HG02798 (cell line): Measurements from ENCODE around the gene RCBTB1.
"Not testable (repeated sequence)": the region's sequence is repeated elsewhere in the genome, so short reads cannot be mapped to it uniquely, and the experiment has no call there.

ENCODE experiments used
- ATAC-seq: cut with Tn5 transposase; IDR thresholded peaks from one replicate; pipeline ENCODE4 v1.9.1; 2021; ENCODE audit warnings: mild to moderate bottlenecking; ENCODE audit not compliant: unreplicated experiment, poor library complexity

Gene RCBTB1

DNA sequence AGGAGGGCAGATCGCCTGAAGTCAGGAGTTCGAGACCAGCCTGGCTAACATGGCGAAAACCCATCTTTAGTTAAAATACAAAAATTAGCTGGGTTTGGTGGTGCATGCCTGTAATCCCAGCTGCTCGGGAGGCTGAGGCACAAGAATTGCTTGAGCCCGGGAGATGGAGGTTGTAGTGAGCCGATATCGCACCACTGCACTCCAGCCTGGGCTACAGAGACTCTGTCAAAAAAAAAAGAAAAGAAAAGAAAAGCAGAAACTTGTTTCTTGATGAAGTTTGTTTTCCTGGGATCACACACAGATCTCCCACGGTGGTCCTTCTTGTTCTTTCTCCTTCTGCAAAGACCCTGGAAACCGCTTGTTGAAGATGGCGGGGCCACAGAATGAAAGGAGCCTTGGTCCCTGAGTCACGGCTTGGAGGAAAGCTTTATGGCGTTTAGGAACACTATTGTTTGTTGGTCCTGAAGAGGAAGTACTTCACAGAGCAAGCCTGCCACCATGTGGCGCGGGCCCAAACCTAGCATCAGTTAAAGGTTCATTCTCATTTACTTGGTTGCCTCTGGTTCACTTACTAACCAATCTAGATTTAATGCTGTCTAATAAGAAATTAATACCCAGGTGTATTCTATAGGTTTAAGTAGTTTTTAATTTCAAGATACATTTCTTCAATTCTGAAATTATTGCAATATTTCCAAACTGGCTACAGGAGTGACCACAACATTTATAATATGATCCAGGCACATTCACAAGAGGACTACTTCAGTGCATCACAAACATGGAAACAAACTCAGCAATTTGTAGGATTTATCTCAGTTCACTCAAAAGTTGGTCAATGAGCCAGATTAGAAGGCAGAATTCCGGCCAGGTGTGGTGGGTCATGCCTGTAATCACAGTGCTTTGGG lies 21.6 kb upstream of the RCBTB1 start:
- peak; percentile 95 for ATAC-seq

- ATAC-seq: no peak
Measured at GRCh38 chr13:49604570-49604969, 19.2 kb upstream of the RCBTB1 start.

- ATAC-seq: not testable (repeated sequence)
Measured at GRCh38 chr13:49602615-49603014, 17.3 kb upstream of the RCBTB1 start.

DNA sequence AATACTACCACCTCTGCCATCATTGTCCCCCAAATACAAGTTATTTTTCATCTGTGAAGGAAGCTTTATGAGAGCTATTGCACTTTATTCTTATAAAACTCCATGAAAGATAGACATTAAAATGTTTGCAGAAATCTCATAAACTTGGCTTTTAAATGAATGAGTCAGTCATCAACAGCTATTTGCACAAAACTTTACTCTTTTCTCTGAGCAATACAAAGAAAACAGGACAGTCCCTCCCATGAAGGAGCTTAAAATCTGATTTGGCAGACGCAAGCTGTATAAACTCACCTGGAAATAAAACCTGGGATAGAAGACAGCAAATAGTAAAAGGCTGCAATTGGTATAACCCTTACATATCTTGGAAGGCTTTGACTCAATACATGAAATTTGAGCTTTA lies 16.6 kb upstream of the RCBTB1 start:
- ATAC-seq: no peak

DNA sequence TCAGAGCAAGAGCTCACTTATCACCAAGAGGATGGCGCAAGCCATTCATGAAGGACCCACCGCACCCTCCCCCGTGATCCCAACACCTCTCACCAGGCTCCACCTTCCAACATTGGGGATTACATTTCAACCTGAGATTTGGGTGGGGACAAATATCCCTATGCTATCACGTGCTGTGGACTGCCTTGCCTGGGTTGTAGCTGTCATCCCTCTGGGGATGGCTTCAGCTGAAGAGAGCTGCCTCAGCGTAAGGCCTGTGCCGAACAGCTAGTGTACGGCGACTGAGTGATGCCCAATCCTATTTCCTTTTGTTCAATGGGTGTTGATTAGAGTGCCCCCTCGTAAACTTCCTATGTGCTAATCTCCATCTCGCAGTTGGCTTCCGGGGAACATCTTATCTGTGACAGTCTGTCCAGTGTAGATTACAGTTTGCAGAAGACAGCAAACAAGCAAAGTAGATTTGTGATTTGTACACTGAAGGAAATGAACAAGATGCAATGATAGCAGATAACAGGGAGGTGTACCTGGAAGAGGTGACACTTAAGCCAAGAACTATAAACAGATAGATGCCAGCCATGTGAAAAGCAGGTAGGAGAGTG lies 11.8 kb upstream of the RCBTB1 start:
- no peak for ATAC-seq

- no peak for ATAC-seq
Measured at GRCh38 chr13:49596221-49596620, 10.9 kb upstream of the RCBTB1 start.

DNA sequence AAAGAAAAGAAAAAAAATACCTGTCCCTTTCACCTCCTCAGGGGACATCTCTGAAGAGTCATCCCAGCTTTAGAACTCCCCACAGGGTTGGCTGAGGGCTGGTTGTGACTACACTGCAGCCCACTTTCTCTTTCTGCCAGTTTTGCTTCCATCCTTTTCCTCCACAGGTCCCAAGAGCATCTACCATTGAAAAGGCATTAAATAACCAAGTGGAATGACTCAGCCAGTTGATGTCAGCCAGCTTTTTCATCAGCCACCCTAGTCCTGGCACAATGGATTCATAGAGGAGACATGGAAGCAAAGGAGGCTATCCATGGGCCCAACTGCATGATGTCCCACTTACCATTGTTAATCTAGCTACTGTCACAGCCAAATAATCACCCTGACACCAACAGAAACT lies 9.2 kb upstream of the RCBTB1 start:
- ATAC-seq: no peak

- ATAC-seq: not testable (repeated sequence)
Measured at GRCh38 chr13:49593876-49594275, 8.5 kb upstream of the RCBTB1 start.

GRCh38 chr13:49590714-49591113 lies 5.4 kb upstream of the RCBTB1 start:
- not testable (repeated sequence) for ATAC-seq

- ATAC-seq: no peak
Measured at GRCh38 chr13:49587311-49587847, 2.0 kb upstream of the RCBTB1 start.

GRCh38 chr13:49586717-49587116 lies 1.4 kb upstream of the RCBTB1 start:
- no peak for ATAC-seq

- ATAC-seq: peak; percentile 9
Measured at GRCh38 chr13:49584771-49585182, 581 bp downstream of the RCBTB1 start.

DNA sequence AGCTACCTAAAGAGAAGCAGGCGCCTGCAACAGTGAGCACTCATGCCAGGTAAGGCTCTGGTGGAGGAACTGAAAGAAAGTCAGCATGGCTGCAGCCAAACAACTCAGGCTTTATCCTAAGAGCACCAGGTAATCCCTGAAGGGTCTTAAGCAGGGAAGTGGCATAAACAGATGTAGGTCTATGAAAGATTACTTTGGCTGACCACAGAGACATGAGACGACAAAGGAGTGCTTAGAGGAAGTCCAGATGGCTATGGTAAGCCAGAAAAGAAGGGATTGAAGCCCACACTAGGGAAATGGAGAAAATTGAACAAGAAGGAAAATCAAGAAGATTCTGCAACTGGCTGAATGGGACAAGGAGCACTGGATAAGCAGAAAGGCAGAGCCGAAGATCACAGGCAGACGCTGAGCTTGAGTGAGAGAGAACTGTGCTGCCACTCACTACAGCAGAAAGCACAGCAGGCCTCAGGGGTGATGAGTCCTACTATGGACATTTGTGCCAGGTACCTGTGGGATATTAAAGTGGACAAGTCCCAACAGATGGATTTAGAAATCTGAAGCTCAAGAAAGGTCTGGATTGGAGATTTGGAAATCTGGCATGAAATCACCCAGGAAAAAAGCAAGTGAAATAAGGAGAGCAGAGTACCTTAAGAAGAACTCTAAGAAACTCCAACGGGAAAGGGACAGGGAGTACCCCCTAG lies 4.2 kb downstream of the RCBTB1 start:
- no peak for ATAC-seq

- no peak for ATAC-seq
Measured at GRCh38 chr13:49579501-49579900, 5.9 kb downstream of the RCBTB1 start.

DNA sequence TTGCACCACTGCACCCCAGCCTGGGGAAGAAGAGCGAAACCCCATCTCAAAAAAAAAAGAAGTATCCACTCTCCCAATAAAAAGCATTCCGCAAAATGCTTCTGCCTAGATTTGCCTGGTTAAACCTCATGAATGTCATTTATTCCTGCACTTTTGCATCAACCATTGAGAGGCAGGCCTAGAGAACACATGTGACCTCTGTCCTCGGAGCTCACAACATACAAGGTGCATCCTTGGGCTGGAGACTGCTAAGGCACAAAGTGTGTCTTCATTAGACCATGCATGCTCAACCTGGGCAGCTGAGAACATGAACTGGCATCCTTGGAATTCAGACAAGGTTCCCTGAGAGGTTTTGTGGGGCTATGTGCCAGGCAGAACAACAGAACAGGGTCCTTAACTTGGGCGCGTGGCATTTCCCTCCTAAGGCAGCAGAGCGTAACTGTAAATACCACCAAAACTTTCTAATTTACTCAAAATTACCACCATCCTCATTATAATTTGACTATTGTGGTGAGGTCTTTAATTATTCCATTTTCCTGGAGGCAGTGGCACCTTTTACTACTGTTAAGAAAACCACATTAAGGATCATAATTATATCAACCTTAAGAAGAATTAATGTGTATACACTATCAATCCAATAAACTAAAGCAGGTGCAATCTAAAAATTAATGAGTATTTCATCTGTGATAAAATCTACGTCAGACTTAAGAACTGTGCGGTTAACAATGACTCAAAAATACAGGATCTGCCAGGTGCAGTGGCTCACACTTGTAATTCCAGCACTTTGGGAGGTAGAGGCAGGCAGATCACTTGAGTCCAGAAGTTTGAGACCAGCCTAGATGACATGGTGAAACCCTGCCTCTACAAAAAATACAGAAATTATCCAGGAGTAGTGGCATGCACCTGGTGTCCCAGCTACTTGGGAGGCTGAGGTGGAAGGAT lies 13.8 kb downstream of the RCBTB1 start:
- no peak for ATAC-seq

- no peak for ATAC-seq
Measured at GRCh38 chr13:49569993-49570689, 15.2 kb downstream of the RCBTB1 start.

DNA sequence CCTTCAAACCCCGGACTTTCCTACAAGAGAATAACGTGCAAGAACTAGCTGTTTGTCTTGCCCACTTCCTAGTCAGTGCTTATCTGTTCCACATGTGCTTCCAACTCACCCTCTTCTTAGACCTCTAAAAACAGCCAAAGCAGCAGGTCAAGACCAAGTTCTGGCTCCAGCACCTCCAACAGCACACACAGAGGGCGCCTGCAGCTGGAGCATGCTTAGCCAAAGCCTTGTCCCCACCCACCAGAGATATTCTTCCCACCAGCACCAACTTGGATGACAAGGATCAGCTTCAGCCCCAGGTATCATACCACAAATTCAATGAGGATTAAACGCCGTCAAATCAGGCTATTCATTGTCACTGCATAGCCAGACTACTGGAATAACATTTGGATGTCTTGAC lies 17.9 kb downstream of the RCBTB1 start:
- no peak for ATAC-seq

GRCh38 chr13:49566461-49566860 lies 18.9 kb downstream of the RCBTB1 start:
- ATAC-seq: no peak

GRCh38 chr13:49565461-49565860 lies 19.9 kb downstream of the RCBTB1 start:
- not testable (repeated sequence) for ATAC-seq
